ENCODE measurements around the gene SLX9.

SLX9 gene

GRCh38 chr21:44995343-44995941 is 55.6 kb downstream of the SLX9 start:
- no peak for DNase-seq (ENCODE audit: low read depth in 1 of 2, low spot score in 1 of 2)
- no peak overlapping the region for H3K4me3 ChIP-seq (replicated peaks; ENCODE audit: insufficient read depth, low read length)
- TF ChIP-seq SPI1 (IDR thresholded peaks at IDR 0.05; ENCODE audit: borderline replicate concordance, low read depth), result no peak
- no peak for TF ChIP-seq GABPA (IDR thresholded peaks at IDR 0.05; ENCODE audit: low read depth)
- TF ChIP-seq POLR2AphosphoS5 (IDR thresholded peaks at IDR 0.05; ENCODE audit: low read depth), result no peak
- no peak for TF ChIP-seq CTCF (IDR thresholded peaks at IDR 0.05; ENCODE audit: insufficient read depth, low read length)
- TF ChIP-seq REST (IDR thresholded peaks at IDR 0.05; ENCODE audit: insufficient replicate concordance, low read depth), result no peak
- no peak overlapping the region for H3K27ac ChIP-seq (replicated peaks)
- H3K27me3 ChIP-seq (ENCODE audit: insufficient read depth, poor library complexity, severe bottlenecking), result no peaks in the 10 kb centered on the region

- Histone ChIP-seq H3K27me3 (ENCODE audit: insufficient read depth, poor library complexity, severe bottlenecking) (no peaks in the 10 kb centered on the region), H3K27ac (replicated peaks) (no peak overlapping the region), H3K4me3 (replicated peaks; ENCODE audit: insufficient read depth, low read length) (no peak overlapping the region)
- DNase-seq (ENCODE audit: low read depth in 1 of 2, low spot score in 1 of 2), result no peak
- TF ChIP-seq SPI1 (IDR thresholded peaks at IDR 0.05; ENCODE audit: borderline replicate concordance, low read depth), result no peak
Measured at GRCh38 chr21:44996096-44996495, 56.3 kb downstream of the SLX9 start.

- TF ChIP-seq REST (IDR thresholded peaks at IDR 0.05; ENCODE audit: insufficient replicate concordance, low read depth) (no peak), CTCF (IDR thresholded peaks at IDR 0.05; ENCODE audit: insufficient read depth, low read length) (no peak), GABPA (IDR thresholded peaks at IDR 0.05; ENCODE audit: low read depth) (no peak), SPI1 (IDR thresholded peaks at IDR 0.05; ENCODE audit: borderline replicate concordance, low read depth) (no peak), POLR2AphosphoS5 (IDR thresholded peaks at IDR 0.05; ENCODE audit: low read depth) (no peak)
- Histone ChIP-seq H3K4me3 (replicated peaks; ENCODE audit: insufficient read depth, low read length) (no peak overlapping the region), H3K27ac (replicated peaks) (no peak overlapping the region), H3K27me3 (ENCODE audit: insufficient read depth, poor library complexity, severe bottlenecking) (no peaks in the 10 kb centered on the region)
- DNase-seq (ENCODE audit: low read depth in 1 of 2, low spot score in 1 of 2), result no peak
Measured at GRCh38 chr21:44996501-44996921, 56.7 kb downstream of the SLX9 start.

- no peak for DNase-seq (ENCODE audit: low read depth in 1 of 2, low spot score in 1 of 2)
- Histone ChIP-seq H3K27ac (replicated peaks) (no peak overlapping the region), H3K27me3 (ENCODE audit: insufficient read depth, poor library complexity, severe bottlenecking) (no peaks in the 10 kb centered on the region), H3K4me3 (replicated peaks; ENCODE audit: insufficient read depth, low read length) (no peak overlapping the region)
- no peak for TF ChIP-seq GABPA (IDR thresholded peaks at IDR 0.05; ENCODE audit: low read depth)
- no peak for TF ChIP-seq CTCF (IDR thresholded peaks at IDR 0.05; ENCODE audit: insufficient read depth, low read length)
- TF ChIP-seq POLR2AphosphoS5 (IDR thresholded peaks at IDR 0.05; ENCODE audit: low read depth), result no peak
- no peak for TF ChIP-seq SPI1 (IDR thresholded peaks at IDR 0.05; ENCODE audit: borderline replicate concordance, low read depth)
- TF ChIP-seq REST (IDR thresholded peaks at IDR 0.05; ENCODE audit: insufficient replicate concordance, low read depth), result no peak
Measured at GRCh38 chr21:44996983-44997936, 57.4 kb downstream of the SLX9 start.

All from HL-60 (cell line).